ENCODE data around the gene FOXC1. TPM values are rescaled to one million over a fixed set of nuclear protein-coding genes. Genes with fewer than 3 reads are reported as not detected.

FOXC1 gene
- total RNA-seq, 1 experiment from 2014 or later, result 6.7 TPM

DNA sequence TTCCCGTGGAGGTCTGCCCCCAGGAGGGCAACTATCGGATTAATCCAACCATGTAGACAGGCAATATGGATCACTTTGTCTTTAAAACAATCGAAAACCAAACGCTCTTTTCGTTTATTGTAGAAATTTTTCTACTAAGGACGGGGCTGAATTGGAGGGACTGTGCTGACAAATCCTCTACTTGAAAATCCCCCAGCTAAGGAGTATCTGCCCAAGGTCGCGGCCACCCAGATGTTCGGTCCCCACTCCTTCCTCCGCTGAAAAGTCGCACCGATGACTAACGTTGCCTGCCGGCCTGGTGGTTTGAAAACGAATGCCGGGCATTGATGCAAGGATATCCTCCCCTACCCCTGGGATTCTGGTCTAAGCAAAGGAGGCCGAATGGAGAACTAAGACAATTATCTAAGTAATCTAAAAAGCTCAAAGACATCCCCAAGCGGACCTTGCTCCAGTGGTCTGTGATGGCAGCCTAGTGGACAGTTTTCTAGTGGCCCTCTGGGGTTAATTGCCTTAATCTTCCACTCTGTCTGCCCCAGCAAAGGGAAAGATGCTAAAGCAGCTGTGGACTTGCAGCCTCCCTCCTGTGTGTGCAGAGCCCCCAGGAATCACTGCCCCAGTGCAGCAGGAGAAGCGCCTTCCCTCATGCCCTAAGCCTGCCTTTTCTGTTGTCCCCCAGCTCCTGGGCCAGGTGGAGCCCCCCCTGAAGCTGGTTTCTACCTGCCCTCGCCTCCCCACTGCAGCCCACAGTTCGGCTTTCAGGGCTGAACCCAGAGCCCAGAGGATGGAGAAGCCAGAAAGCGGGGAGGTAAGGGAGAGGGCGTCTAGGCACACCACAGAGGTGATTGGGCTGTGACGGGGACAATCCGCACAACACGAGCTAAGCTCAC lies 3.6 kb upstream of the FOXC1 start:
- BruUV-seq (replicated peaks), result no TSS peak
- POLR2A ChIA-PET, result interaction anchor here (0.6 kb wide), 1 partner anchor 651 kb away, joined by 4 read pairs; no protein-coding TSS in a partner anchor
- Histone ChIP-seq H3K4me3 (ENCODE audit: low read depth in 2 of 2, low read length in 2 of 2) (no peak overlapping the region), H3K9me3 (ENCODE audit: control insufficient read depth, insufficient read depth, low read depth, low read length) (no peaks in the 10 kb centered on the region), H3K4me1 (ENCODE audit: control insufficient read depth, insufficient read depth, low read length) (peaks cover 5% of the 10 kb centered on the region), H3K36me3 (ENCODE audit: control insufficient read depth, insufficient read depth, low read length) (no peaks in the 10 kb centered on the region), H3K27ac (ENCODE audit: low read length) (no peak overlapping the region), H3K27me3 (ENCODE audit: control insufficient read depth, insufficient read depth, low read length) (peaks cover 3% of the 10 kb centered on the region; the same call in 1 of the 2 replicates)
- ATAC-seq (no peak), DNase-seq (ENCODE audit: low read depth, low spot score) (no peak)
- TF ChIP-seq, protein P1, sequence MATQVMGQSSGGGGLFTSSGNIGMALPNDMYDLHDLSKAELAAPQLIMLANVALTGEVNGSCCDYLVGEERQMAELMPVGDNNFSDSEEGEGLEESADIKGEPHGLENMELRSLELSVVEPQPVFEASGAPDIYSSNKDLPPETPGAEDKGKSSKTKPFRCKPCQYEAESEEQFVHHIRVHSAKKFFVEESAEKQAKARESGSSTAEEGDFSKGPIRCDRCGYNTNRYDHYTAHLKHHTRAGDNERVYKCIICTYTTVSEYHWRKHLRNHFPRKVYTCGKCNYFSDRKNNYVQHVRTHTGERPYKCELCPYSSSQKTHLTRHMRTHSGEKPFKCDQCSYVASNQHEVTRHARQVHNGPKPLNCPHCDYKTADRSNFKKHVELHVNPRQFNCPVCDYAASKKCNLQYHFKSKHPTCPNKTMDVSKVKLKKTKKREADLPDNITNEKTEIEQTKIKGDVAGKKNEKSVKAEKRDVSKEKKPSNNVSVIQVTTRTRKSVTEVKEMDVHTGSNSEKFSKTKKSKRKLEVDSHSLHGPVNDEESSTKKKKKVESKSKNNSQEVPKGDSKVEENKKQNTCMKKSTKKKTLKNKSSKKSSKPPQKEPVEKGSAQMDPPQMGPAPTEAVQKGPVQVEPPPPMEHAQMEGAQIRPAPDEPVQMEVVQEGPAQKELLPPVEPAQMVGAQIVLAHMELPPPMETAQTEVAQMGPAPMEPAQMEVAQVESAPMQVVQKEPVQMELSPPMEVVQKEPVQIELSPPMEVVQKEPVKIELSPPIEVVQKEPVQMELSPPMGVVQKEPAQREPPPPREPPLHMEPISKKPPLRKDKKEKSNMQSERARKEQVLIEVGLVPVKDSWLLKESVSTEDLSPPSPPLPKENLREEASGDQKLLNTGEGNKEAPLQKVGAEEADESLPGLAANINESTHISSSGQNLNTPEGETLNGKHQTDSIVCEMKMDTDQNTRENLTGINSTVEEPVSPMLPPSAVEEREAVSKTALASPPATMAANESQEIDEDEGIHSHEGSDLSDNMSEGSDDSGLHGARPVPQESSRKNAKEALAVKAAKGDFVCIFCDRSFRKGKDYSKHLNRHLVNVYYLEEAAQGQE (IDR thresholded peaks at IDR 0.05; ENCODE audit: insufficient read depth in 1 of 2, low read depth in 2 of 2, low read length in 1 of 2), result no peak
- TF ChIP-seq, protein P2, sequence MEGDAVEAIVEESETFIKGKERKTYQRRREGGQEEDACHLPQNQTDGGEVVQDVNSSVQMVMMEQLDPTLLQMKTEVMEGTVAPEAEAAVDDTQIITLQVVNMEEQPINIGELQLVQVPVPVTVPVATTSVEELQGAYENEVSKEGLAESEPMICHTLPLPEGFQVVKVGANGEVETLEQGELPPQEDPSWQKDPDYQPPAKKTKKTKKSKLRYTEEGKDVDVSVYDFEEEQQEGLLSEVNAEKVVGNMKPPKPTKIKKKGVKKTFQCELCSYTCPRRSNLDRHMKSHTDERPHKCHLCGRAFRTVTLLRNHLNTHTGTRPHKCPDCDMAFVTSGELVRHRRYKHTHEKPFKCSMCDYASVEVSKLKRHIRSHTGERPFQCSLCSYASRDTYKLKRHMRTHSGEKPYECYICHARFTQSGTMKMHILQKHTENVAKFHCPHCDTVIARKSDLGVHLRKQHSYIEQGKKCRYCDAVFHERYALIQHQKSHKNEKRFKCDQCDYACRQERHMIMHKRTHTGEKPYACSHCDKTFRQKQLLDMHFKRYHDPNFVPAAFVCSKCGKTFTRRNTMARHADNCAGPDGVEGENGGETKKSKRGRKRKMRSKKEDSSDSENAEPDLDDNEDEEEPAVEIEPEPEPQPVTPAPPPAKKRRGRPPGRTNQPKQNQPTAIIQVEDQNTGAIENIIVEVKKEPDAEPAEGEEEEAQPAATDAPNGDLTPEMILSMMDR (IDR thresholded peaks at IDR 0.05), result no peak
- TF ChIP-seq POLR2AphosphoS5 (IDR thresholded peaks at IDR 0.05; ENCODE audit: low read depth, low read length), result no peak
- in situ Hi-C loops (cut with HindIII; ENCODE audit: low pct_unique_long_range_greater_than_20kb, low sequenced_read_pairs), result no loop called here
- CTCF ChIA-PET, result interaction anchor here (1.6 kb wide), 1 partner anchor 498 kb away, joined by 4 read pairs; no protein-coding TSS in a partner anchor
- intact Hi-C loops (cut with micrococcal nuclease; ENCODE audit: unreplicated experiment), result no loop called here

DNA sequence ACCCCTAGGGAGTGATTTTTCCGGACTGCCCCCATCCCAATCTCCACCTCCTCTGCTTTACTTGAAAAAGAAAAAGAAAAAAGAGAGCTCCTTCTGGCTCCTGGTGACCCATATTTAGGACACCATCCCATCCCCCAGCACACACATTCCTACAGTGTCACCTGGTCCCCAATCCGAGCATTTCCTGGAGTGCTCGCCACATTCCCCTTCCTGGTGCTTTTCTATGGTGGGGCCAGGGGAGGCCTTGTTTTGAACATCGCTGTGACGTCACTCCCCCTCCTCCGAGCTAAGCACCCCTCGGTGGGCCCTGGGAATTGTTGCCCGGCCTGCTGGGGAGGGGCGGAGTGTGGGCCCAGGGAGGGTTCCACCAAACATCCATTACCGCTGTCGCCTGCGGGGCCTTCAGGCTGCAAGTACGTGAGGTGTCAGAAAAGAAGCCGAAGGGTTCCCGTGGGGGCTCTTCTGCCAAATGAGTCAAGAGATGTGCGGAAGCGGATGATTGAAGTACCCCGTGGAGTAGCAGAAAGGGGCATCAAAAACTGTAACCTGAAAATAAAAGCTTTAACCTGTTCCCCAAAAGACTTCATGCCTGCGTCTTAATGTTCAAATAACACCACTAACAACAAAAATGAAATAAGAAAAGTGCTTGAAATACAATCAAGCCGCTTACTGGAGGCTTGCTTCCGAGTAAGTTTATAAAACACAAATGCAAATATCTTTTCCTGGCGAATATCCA lies 2.8 kb upstream of the FOXC1 start:
- no peak for TF ChIP-seq POLR2AphosphoS5 (IDR thresholded peaks at IDR 0.05; ENCODE audit: low read depth, low read length)
- no peak for TF ChIP-seq TCF7L2 (IDR thresholded peaks at IDR 0.05; ENCODE audit: low read depth, low read length)
- TF ChIP-seq SIN3A (IDR thresholded peaks at IDR 0.05; ENCODE audit: borderline replicate concordance, insufficient read depth, low read depth, low read length), result no peak
- TF ChIP-seq, protein P1 (IDR thresholded peaks at IDR 0.05; ENCODE audit: insufficient read depth in 1 of 2, low read depth in 2 of 2, low read length in 1 of 2), result no peak
- TF ChIP-seq, protein P2 (IDR thresholded peaks at IDR 0.05), result no peak
- intact Hi-C loops (cut with micrococcal nuclease; ENCODE audit: unreplicated experiment) (no loop called here), in situ Hi-C loops (cut with HindIII; ENCODE audit: low pct_unique_long_range_greater_than_20kb, low sequenced_read_pairs) (no loop called here)
- no peak overlapping the region for H3K27ac ChIP-seq (ENCODE audit: low read length)
- no peaks in the 10 kb centered on the region for H3K36me3 ChIP-seq (ENCODE audit: control insufficient read depth, insufficient read depth, low read length)
- ChIA-PET CTCF (interaction anchor here (1.6 kb wide), 1 partner anchor 497 kb away, joined by 4 read pairs; no protein-coding TSS in a partner anchor), POLR2A (interaction anchor here (0.6 kb wide), 1 partner anchor 78 kb away, joined by 3 read pairs; no protein-coding TSS in a partner anchor)
- DNase-seq (ENCODE audit: low read depth, low spot score) (no peak), ATAC-seq (no peak)
- H3K4me1 ChIP-seq (ENCODE audit: control insufficient read depth, insufficient read depth, low read length), result peaks cover 5% of the 10 kb centered on the region
- BruUV-seq (replicated peaks), result no TSS peak
- H3K4me3 ChIP-seq (ENCODE audit: low read depth in 2 of 2, low read length in 2 of 2), result no peak overlapping the region
- peaks cover 3% of the 10 kb centered on the region; the same call in 1 of the 2 replicates for H3K27me3 ChIP-seq (ENCODE audit: control insufficient read depth, insufficient read depth, low read length)
- H3K9me3 ChIP-seq (ENCODE audit: control insufficient read depth, insufficient read depth, low read depth, low read length), result no peaks in the 10 kb centered on the region

Data from Panc1 (cell line).